Measurements from ENCODE around the gene ELP4.

The ELP4 gene

DNA sequence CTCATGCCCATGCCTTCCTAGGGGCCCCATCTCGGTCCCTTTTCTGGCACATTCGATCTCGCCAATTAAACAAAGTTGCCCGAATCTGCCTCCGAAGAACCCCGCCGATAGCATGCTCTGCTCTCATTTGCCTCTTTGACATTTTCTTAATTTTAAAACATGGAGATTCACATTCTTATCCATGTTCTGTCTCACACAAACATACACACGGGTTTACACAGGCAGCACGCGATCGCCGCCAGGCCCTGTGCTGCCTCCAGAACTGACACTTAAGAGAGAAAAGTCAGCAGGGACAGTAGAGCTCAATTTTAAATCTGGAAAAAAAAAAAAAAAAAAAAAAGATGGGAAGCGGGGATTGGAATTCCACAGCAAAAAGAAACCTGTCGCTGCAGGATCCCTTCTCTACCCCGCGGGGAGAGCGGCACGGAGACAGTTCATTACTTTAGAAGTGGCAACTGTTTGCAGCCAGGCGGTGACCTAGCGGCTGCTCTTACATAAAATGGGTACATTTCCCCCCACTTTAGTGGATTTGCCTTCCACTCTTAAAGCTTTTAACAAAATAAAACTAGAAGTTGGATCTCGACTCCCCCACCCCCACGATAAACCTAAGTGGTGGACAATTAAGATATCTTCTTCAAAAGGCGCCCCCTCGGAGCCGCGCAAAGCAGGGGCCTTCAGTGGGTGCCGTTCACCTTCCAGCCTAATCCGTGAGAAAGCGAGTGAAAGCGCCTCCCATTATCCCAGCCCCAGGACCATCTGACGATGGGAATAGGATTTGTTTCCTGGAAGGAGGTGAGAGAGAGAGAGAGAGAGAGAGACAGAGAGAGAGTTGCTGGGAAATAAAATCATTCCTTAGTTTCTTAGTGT lies 287.9 kb downstream of the ELP4 start:
- in situ Hi-C loops (cut with MboI; ENCODE audit: low sequenced_read_pairs), result no loop called here

DNA sequence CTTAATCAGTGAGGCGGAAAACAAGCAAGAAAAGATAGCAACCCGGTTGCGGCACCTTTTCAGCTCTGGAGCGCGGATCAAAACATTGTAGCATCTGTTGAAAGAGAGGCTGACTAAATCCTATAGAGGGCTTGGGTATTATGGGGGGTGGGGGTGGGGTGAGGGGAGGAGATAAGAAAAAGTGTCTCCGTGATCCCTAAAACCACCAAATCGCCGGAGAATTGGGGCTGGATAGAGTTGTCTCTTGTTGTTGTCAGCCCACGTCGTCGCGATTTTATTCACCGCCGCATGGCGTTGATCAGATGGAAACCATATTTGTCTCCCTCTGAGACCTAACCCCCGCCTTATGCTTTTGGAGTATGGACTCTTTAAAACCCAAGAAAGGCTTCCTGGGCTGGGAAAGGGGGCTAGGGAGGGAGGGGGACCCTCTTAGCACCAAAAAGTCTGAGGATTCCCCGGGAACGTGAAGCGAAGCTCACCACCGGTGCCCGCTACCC lies 288.5 kb downstream of the ELP4 start:
- in situ Hi-C loops (cut with MboI; ENCODE audit: low sequenced_read_pairs), result no loop called here

GRCh38 chr11:31798554-31799434 lies 289.2 kb downstream of the ELP4 start:
- in situ Hi-C loops (cut with MboI; ENCODE audit: low sequenced_read_pairs), result no loop called here

- in situ Hi-C loops (cut with MboI; ENCODE audit: low sequenced_read_pairs), result no loop called here
These were observed 290.1 kb downstream of the ELP4 start for GRCh38 chr11:31799435-31800397.

DNA sequence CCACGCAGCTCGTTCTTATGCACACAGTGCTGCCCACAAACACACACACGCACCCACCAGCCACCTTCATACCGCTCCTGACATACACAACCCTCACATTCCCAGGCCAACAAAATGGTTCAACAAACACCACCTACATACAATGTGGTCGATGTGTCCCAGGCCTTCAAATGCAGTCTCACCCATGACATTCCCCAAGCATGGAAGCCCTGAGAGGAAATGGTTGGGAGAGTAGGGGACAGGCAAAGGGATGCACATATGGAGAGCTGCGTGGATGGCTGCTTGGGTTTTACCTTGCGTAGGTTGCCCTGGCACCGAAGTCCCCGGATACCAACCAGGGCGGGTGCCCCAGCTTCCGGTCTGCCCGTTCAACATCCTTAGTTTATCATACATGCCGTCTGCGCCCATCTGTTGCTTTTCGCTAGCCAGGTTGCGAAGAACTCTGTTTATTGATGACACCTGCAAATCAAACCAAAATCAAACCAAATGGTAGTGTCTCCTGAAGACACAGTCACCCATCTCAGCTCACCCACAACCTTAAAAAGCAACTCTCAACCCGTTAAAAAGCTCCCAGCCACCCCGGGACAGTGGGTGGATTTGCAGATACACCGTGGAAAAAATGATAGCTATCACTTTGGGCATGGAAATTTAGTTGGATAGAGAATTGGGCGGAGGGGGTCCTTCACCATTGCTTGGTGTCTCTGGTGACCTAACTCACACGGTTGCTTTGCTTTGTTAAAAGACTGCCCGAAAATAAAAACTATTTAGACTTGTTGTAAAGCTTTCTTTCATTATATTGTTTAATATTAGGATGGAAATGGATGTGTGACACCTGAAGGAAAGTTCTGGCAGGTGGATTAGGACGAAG lies 291.1 kb downstream of the ELP4 start:
- in situ Hi-C loops (cut with MboI; ENCODE audit: low sequenced_read_pairs), result no loop called here

- in situ Hi-C loops (cut with MboI; ENCODE audit: low sequenced_read_pairs), result no loop called here
These were observed 291.7 kb downstream of the ELP4 start for GRCh38 chr11:31801298-31801702.

- in situ Hi-C loops (cut with MboI; ENCODE audit: low sequenced_read_pairs), result no loop called here
These were observed 292.5 kb downstream of the ELP4 start for GRCh38 chr11:31802000-31802551.

- in situ Hi-C loops (cut with MboI; ENCODE audit: low sequenced_read_pairs), result no loop called here
These were observed 293.0 kb downstream of the ELP4 start for GRCh38 chr11:31802609-31802989.

GRCh38 chr11:31802990-31803812 lies 293.6 kb downstream of the ELP4 start:
- in situ Hi-C loops (cut with MboI; ENCODE audit: low sequenced_read_pairs), result no loop called here

DNA sequence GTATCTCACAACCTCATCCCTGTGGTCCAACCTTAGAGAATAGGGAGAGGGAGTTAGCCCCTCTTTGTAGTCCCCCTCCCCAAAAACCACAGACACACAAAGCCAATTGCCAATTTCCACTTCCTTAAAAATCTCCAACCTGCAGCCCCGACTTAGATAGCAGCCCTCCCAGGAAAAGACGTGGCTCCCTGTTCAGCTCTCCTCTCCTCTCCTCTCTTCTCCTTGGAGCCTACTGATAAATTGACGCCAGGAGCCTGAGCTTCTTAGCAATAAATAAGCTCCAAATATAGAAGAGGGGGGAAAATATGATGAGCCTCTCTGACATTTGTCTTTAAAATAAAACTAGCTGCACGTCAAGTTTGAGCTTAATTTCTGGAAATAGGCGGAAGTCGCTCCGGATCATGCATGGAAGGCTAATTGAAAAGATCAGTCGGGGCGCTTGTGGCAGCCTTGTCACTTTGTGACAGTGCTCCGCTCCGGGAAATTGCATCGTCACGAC lies 294.3 kb downstream of the ELP4 start:
- in situ Hi-C loops (cut with MboI; ENCODE audit: low sequenced_read_pairs), result no loop called here

- in situ Hi-C loops (cut with MboI; ENCODE audit: low sequenced_read_pairs), result no loop called here
These were observed 294.9 kb downstream of the ELP4 start for GRCh38 chr11:31804312-31805036.

- in situ Hi-C loops (cut with MboI; ENCODE audit: low sequenced_read_pairs), result no loop called here
These were observed 295.6 kb downstream of the ELP4 start for GRCh38 chr11:31805037-31805628.

DNA sequence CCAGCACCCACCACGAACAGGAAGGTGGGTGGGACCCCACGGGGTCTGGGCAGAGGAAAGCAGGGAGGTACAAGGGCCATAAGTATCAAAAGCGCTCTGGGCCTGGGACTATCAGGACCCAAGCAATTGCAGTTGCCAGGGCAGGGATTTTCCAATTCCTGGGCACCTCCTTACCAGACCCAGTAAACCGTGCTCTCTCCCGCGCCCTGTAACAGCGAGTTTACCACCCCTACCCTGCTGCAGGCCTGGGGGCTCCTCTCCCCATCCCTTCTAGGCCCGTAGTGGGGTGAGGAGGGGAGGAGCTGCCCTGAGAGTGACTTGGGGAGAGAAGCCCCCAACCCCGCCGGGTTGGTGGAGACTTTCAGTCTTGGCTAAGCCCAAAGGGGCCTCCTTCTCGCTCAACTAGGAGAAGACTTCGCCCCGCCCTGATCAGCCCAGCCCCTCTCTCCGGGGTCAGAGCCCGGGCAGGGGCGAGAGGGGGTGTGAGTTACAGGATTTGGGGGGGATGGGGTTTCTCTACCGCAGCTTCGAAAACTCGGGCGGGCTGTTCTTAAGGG lies 296.1 kb downstream of the ELP4 start:
- in situ Hi-C loops (cut with MboI; ENCODE audit: low sequenced_read_pairs), result no loop called here

DNA sequence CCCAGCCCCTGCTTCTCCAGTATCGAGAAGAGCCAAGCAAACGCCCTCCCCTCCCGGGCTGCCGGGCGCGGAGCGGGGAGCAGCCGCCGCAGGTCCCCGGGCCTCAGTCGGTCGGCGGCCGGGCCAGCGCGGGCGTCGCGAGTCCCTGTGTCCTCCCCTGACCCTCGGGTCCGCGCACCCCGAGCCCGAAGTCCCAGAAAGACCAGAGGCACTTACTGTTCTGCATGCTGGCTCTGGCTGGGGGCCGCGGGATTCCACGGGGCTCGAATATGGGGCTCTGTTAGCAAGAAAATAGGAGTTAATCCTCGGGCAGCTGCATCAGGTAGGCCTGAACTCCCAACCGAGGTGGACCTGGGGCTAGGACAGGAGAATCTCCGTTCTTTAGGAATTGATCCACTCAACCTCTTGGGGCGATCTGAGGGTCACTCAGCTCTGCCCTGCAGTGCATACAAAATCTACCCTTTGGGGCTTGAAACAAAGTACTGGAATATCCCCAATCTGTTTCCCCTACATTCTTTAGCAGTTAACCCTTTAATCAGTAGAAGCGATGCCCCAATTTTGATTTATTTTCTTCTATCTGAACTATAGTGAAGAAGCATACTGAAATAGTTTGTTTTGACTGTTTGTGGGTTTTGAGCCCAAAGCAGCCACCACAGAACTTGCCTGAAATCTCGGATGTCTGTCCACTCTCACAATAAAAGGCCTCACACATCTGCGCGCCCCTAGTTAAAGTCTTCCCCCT lies 296.8 kb downstream of the ELP4 start:
- in situ Hi-C loops (cut with MboI; ENCODE audit: low sequenced_read_pairs), result no loop called here

- in situ Hi-C loops (cut with MboI; ENCODE audit: low sequenced_read_pairs), result no loop called here
These were observed 297.6 kb downstream of the ELP4 start for GRCh38 chr11:31806928-31807798.
